ENCODE measurements around the gene PTPRJ. TPM values are rescaled to one million over a fixed set of nuclear protein-coding genes. Genes with fewer than 3 reads are reported as not detected.
A peak's percentile ranks its signal among the peaks of the same experiment; 100 is the strongest.

The PTPRJ gene
- total and polyA plus RNA-seq, 2 of the 13 experiments (the other 11 are each of a cell fraction or from before 2014, with no cell fraction given): 1.0 to 1.2 TPM

DNA sequence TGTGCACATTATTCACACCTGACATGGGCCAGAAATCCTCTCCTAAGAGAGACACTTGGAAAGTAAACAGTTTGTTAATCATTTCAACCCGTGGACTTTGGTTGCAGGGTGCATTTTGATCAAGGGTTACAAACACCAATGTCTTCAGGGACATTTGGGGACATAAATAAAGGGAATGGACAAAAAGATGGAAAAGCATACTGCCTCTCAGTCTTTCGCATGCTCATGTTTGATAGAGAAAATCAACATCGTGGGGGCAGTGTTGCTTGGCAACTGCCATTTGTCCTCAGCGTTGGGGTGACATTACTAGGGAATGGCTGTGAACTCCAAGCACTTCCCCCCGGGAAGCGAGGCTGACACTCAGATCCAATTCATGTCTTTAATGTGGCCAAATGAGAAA lies 121.6 kb downstream of the PTPRJ start (continued):
- TF ChIP-seq, protein P1, sequence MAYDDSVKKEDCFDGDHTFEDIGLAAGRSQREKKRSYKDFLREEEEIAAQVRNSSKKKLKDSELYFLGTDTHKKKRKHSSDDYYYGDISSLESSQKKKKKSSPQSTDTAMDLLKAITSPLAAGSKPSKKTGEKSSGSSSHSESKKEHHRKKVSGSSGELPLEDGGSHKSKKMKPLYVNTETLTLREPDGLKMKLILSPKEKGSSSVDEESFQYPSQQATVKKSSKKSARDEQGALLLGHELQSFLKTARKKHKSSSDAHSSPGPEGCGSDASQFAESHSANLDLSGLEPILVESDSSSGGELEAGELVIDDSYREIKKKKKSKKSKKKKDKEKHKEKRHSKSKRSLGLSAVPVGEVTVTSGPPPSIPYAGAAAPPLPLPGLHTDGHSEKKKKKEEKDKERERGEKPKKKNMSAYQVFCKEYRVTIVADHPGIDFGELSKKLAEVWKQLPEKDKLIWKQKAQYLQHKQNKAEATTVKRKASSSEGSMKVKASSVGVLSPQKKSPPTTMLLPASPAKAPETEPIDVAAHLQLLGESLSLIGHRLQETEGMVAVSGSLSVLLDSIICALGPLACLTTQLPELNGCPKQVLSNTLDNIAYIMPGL (CRISPR knock-in tag; IDR thresholded peaks at IDR 0.05; ENCODE audit: borderline replicate concordance in 1 of 2, low read depth in 1 of 2): 0 out of 4 replicates have a peak, but pooled peaks of 1 of the 2 experiments have one; percentile 29
- TF ChIP-seq, protein P2, sequence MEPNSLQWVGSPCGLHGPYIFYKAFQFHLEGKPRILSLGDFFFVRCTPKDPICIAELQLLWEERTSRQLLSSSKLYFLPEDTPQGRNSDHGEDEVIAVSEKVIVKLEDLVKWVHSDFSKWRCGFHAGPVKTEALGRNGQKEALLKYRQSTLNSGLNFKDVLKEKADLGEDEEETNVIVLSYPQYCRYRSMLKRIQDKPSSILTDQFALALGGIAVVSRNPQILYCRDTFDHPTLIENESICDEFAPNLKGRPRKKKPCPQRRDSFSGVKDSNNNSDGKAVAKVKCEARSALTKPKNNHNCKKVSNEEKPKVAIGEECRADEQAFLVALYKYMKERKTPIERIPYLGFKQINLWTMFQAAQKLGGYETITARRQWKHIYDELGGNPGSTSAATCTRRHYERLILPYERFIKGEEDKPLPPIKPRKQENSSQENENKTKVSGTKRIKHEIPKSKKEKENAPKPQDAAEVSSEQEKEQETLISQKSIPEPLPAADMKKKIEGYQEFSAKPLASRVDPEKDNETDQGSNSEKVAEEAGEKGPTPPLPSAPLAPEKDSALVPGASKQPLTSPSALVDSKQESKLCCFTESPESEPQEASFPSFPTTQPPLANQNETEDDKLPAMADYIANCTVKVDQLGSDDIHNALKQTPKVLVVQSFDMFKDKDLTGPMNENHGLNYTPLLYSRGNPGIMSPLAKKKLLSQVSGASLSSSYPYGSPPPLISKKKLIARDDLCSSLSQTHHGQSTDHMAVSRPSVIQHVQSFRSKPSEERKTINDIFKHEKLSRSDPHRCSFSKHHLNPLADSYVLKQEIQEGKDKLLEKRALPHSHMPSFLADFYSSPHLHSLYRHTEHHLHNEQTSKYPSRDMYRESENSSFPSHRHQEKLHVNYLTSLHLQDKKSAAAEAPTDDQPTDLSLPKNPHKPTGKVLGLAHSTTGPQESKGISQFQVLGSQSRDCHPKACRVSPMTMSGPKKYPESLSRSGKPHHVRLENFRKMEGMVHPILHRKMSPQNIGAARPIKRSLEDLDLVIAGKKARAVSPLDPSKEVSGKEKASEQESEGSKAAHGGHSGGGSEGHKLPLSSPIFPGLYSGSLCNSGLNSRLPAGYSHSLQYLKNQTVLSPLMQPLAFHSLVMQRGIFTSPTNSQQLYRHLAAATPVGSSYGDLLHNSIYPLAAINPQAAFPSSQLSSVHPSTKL (CRISPR knock-in tag; IDR thresholded peaks at IDR 0.05): peak; percentile 40; the same call in 1 of the 2 replicates
- TF ChIP-seq FOXA3 (CRISPR knock-in tag; IDR thresholded peaks at IDR 0.05) (peak; percentile 44), POGZ (CRISPR knock-in tag; IDR thresholded peaks at IDR 0.05) (0 out of 2 replicates have a peak, but pooled peaks have one; percentile 21), FOXO1 (CRISPR knock-in tag; IDR thresholded peaks at IDR 0.05) (no peak; the same call in 1 of the 2 replicates), RBFOX2 (IDR thresholded peaks at IDR 0.05; ENCODE audit: low read depth, low read length) (no peak), SAP130 (CRISPR knock-in tag; IDR thresholded peaks at IDR 0.05; ENCODE audit: low read depth) (peak; percentile 35; the same call in 1 of the 2 replicates), FOXA1 (IDR thresholded peaks at IDR 0.05) (no peak), FOXA1 (CRISPR knock-in tag; IDR thresholded peaks at IDR 0.05) (peak; percentile 8; the same call in 1 of the 2 replicates), ZSCAN29 (CRISPR knock-in tag; conservative IDR thresholded peaks at IDR 0.05) (0 out of 2 replicates have a peak, but pooled peaks have one; percentile 43), ASH2L (IDR thresholded peaks at IDR 0.05; ENCODE audit: insufficient read length, low read depth, low read length) (peak; percentile 26), HNF4G (IDR thresholded peaks at IDR 0.05; ENCODE audit: borderline replicate concordance, low read depth, low read length) (peak; percentile 29; the same call in 1 of the 2 replicates), HNF4G (CRISPR knock-in tag; IDR thresholded peaks at IDR 0.05; ENCODE audit: borderline replicate concordance, low read depth) (no peak), ZNF652 (CRISPR knock-in tag; IDR thresholded peaks at IDR 0.05; ENCODE audit: borderline replicate concordance, low read depth) (peak; percentile 43; the same call in 1 of the 2 replicates)
- TF ChIP-seq, protein P3, sequence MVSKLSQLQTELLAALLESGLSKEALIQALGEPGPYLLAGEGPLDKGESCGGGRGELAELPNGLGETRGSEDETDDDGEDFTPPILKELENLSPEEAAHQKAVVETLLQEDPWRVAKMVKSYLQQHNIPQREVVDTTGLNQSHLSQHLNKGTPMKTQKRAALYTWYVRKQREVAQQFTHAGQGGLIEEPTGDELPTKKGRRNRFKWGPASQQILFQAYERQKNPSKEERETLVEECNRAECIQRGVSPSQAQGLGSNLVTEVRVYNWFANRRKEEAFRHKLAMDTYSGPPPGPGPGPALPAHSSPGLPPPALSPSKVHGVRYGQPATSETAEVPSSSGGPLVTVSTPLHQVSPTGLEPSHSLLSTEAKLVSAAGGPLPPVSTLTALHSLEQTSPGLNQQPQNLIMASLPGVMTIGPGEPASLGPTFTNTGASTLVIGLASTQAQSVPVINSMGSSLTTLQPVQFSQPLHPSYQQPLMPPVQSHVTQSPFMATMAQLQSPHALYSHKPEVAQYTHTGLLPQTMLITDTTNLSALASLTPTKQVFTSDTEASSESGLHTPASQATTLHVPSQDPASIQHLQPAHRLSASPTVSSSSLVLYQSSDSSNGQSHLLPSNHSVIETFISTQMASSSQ (IDR thresholded peaks at IDR 0.05; ENCODE audit: low read depth): peak; percentile 65; the same call in 1 of the 2 replicates
- TF ChIP-seq, protein P3 (CRISPR knock-in tag; IDR thresholded peaks at IDR 0.05; ENCODE audit: borderline replicate concordance): peak; percentile 21; the same call in 1 of the 2 replicates
- TF ChIP-seq, protein P4, sequence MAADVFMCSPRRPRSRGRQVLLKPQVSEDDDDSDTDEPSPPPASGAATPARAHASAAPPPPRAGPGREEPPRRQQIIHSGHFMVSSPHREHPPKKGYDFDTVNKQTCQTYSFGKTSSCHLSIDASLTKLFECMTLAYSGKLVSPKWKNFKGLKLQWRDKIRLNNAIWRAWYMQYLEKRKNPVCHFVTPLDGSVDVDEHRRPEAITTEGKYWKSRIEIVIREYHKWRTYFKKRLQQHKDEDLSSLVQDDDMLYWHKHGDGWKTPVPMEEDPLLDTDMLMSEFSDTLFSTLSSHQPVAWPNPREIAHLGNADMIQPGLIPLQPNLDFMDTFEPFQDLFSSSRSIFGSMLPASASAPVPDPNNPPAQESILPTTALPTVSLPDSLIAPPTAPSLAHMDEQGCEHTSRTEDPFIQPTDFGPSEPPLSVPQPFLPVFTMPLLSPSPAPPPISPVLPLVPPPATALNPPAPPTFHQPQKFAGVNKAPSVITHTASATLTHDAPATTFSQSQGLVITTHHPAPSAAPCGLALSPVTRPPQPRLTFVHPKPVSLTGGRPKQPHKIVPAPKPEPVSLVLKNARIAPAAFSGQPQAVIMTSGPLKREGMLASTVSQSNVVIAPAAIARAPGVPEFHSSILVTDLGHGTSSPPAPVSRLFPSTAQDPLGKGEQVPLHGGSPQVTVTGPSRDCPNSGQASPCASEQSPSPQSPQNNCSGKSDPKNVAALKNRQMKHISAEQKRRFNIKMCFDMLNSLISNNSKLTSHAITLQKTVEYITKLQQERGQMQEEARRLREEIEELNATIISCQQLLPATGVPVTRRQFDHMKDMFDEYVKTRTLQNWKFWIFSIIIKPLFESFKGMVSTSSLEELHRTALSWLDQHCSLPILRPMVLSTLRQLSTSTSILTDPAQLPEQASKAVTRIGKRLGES (CRISPR knock-in tag; IDR thresholded peaks at IDR 0.05; ENCODE audit: borderline replicate concordance): no peak
